K562 (cell line): Measurements from ENCODE around the gene SYTL2. TPM values are rescaled to one million over a fixed set of nuclear protein-coding genes. Genes with fewer than 3 reads are reported as not detected.
A peak's percentile ranks its signal among the peaks of the same experiment; 100 is the strongest.
"Not testable (repeated sequence)": the region's sequence is repeated elsewhere in the genome, so short reads cannot be mapped to it uniquely, and the experiment has no call there.

ENCODE experiments used
- ATAC-seq: fragments of 200-7000 bp; cut with Tn5 transposase; 3 replicates; pipeline ENCODE4 v1.9.1; 2020; ENCODE audit warnings: moderate library complexity
- BruUV-seq: library from RNA; stranded (reverse); fragments of 400-500 nt; replicated peaks from 2 replicates; lab custom pipeline; 2021; lab: Mats Ljungman, UMichigan
- CTCF ChIA-PET: fragments of 300-600 bp; formaldehyde crosslinking; extraction: SDS; loops from one replicate; lab custom pipeline; 2021; ENCODE audit warnings: low intra/inter-chr PET ratio; lab: Yijun Ruan, JAX
- POLR2A ChIA-PET: fragments of 300-600, 350-650 bp; sonication (Branson Sonifier 250); formaldehyde crosslinking; extraction: SDS; loops from one replicate; lab custom pipeline; 2021; ENCODE audit warnings: antibody characterized with exemption, inconsistent platforms; lab: Yijun Ruan, JAX
- DNase-seq, 4 experiments: peaks; one replicate each; pipeline versions ENCODE4 v3.0.0 to v3.0.0-alpha.2; 2011 to 2018; ENCODE audit warnings: low spot score in 3 of 4, mixed read lengths in 3 of 4; ENCODE audit errors: extremely low read depth in 1 of 4
- FAIRE-seq: peaks from 2 replicates; lab custom pipeline; 2011; peaks lifted over from hg19 to GRCh38; lab: Jason Lieb, UNC
- H2AFZ ChIP-seq: 2 replicates; pipeline ENCODE4 v1.6.0; 2011; ENCODE audit warnings: low read depth, low read length, control low read depth, inconsistent platforms
- H3K27ac ChIP-seq: fragments of 200-600 bp; 3 replicates; pipeline ENCODE4 v1.8.0; 2011; ENCODE audit warnings: low read depth, mild to moderate bottlenecking, control low read depth, inconsistent platforms, low read length, moderate library complexity, mixed read lengths; ENCODE audit errors: extremely low read depth
- H3K27me3 ChIP-seq, 2 experiments: fragments of 300-600 bp in 1 of 2; 2 replicates in 1 of 2; 3 replicates in 1 of 2; pipeline versions ENCODE4 v1.6.0 to v1.8.0; 2011; ENCODE audit warnings: inconsistent platforms in 2 of 2, low read length in 2 of 2, mild to moderate bottlenecking in 1 of 2, mixed read lengths in 1 of 2, moderate library complexity in 1 of 2; ENCODE audit not compliant: control insufficient read depth in 2 of 2, insufficient read depth in 2 of 2
- H3K36me3 ChIP-seq: fragments of 300-600 bp; 3 replicates; pipeline ENCODE4 v1.8.0; 2011; ENCODE audit warnings: mild to moderate bottlenecking, low read length, inconsistent platforms; ENCODE audit not compliant: control insufficient read depth, insufficient read depth
- H3K4me1 ChIP-seq, 2 experiments: fragments of 200-600 bp in 1 of 2; replicated peaks in 1 of 2; 2 replicates in 1 of 2; 3 replicates in 1 of 2; pipeline versions ENCODE4 v1.5.1 to v1.8.0; 2011; ENCODE audit warnings: inconsistent platforms in 2 of 2, low read length in 2 of 2, mild to moderate bottlenecking in 1 of 2, mixed read lengths in 1 of 2, moderate library complexity in 1 of 2; ENCODE audit not compliant: control insufficient read depth in 2 of 2, insufficient read depth in 2 of 2
- H3K4me2 ChIP-seq: 2 replicates; pipeline ENCODE4 v1.6.1; 2011; ENCODE audit warnings: low read length, control low read depth, inconsistent platforms, mixed read lengths; ENCODE audit not compliant: insufficient read depth
- H3K4me3 ChIP-seq: fragments of 200-600 bp; sonication (generic), shearing (Covaris generic); 2 replicates; pipeline ENCODE4 v1.5.1; 2016; ENCODE audit warnings: control low read depth, inconsistent platforms
- H3K79me2 ChIP-seq: fragments of 200-600 bp; 3 replicates; pipeline ENCODE4 v1.8.0; 2011; ENCODE audit warnings: low read length, inconsistent platforms; ENCODE audit not compliant: control insufficient read depth, insufficient read depth
- H3K9ac ChIP-seq, 2 experiments: 2 replicates each; pipeline versions ENCODE4 v1.6.0 to v1.6.1; 2011; ENCODE audit warnings: low read depth in 2 of 2, low read length in 2 of 2, control low read depth in 1 of 2, inconsistent platforms in 1 of 2, mild to moderate bottlenecking in 1 of 2, mixed read lengths in 1 of 2; ENCODE audit not compliant: insufficient read depth in 1 of 2
- H3K9me1 ChIP-seq: one replicate; pipeline ENCODE4 v1.6.0; 2011; ENCODE audit warnings: inconsistent platforms, mild to moderate bottlenecking, low read length, moderate library complexity; ENCODE audit not compliant: control insufficient read depth, insufficient read depth
- H3K9me3 ChIP-seq: replicated peaks from 2 replicates; pipeline ENCODE4 v1.5.1; 2011; ENCODE audit warnings: low read depth, low read length, inconsistent platforms; ENCODE audit not compliant: control insufficient read depth, insufficient read depth
- H4K20me1 ChIP-seq: replicated peaks from 2 replicates; pipeline ENCODE4 v1.6.1; 2011; ENCODE audit warnings: low read length, inconsistent platforms, mixed read lengths; ENCODE audit not compliant: control insufficient read depth, insufficient read depth
- CEBPB ChIP-seq: fragments of 450-650 bp; IDR thresholded peaks from 2 replicates; pipeline ENCODE4 v1.6.1; 2016; ENCODE audit warnings: missing genetic modification characterization, missing compliant biosample characterization
- CEBPG ChIP-seq, 3 experiments: fragments of 200-800 bp in 1 of 3; sonication (Bioruptor generic) in 1 of 3; sonication (generic) in 1 of 3; formaldehyde crosslinking in 1 of 3; IDR thresholded peaks in 2 of 3; conservative IDR thresholded peaks in 1 of 3; 2 replicates each; pipeline versions ENCODE4 v1.6.1 to v1.8.0; 2016 to 2022; ENCODE audit warnings: missing compliant biosample characterization in 2 of 3, missing genetic modification characterization in 2 of 3, mild to moderate bottlenecking in 1 of 3, missing genetic modification reagents in 1 of 3
- FOXJ3 ChIP-seq: sonication (generic); formaldehyde crosslinking; IDR thresholded peaks from 2 replicates; pipeline ENCODE4 v1.4.0; 2020; ENCODE audit warnings: mild to moderate bottlenecking, missing genetic modification reagents
- SMC3 ChIP-seq: conservative IDR thresholded peaks from 2 replicates; pipeline ENCODE4 v1.6.1; 2011; ENCODE audit warnings: low read depth, low read length, improper control_type of control experiment; ENCODE audit not compliant: insufficient read depth
- WGBS: fragments of 100-300 bp; shearing (Covaris generic); methylation state at CpG from one replicate; pipeline ENCODE4 v1.1.6; 2016; ENCODE audit warnings: low coverage, mixed read lengths; ENCODE audit not compliant: insufficient coverage; ENCODE audit errors: missing lambda C conversion rate; 5-methylcytosine and 5-hydroxymethylcytosine counted together
- in situ Hi-C: fragments of 300-500 bp; cut with MboI; formaldehyde crosslinking; loops from 4 replicates; pipeline ENCODE4 v1.15.0; 2018; ENCODE audit warnings: inconsistent platforms, mixed read lengths
- intact Hi-C: fragments of 100-400 bp; cut with micrococcal nuclease; formaldehyde crosslinking; loops from 2 replicates; pipeline ENCODE4 v1.14.2; 2022
- polyA plus RNA-seq, 8 experiments: library from polyadenylated mRNA; depleted of rRNA in 4 of 8; stranded (reverse) in 5 of 8; unstranded in 3 of 8; fragments of >200 nt; fragmentation: Nextera tagmentation in 2 of 8; fragmentation: Illumina TruSeq in 1 of 8; extraction: Ambion mirVana in 2 of 8; extraction: Trizol in 1 of 8; gene quantifications; 2 replicates each; pipeline versions ENCODE4 v1.2.1 to v1.2.3, GENCODE V29; 2011 to 2014; ENCODE audit warnings: inconsistent platforms in 1 of 8, missing spikeins in 1 of 8
- total RNA-seq, 7 experiments: library from RNA; depleted of rRNA in 6 of 7; stranded (reverse); fragments of >200 nt in 6 of 7; fragmentation: Illumina TruSeq in 2 of 7; extraction: Trizol in 2 of 7; gene quantifications; 2 replicates each; pipeline versions ENCODE4 v1.2.1 to v1.2.3, GENCODE V29; 2011 to 2021; ENCODE audit warnings: low replicate concordance in 1 of 7

Gene SYTL2
- total and polyA plus RNA-seq, 9 of the 15 experiments (the other 6 are each of a cell fraction or from before 2014, with no cell fraction given): 0.05 to 0.57 (median 0.35) TPM

DNA sequence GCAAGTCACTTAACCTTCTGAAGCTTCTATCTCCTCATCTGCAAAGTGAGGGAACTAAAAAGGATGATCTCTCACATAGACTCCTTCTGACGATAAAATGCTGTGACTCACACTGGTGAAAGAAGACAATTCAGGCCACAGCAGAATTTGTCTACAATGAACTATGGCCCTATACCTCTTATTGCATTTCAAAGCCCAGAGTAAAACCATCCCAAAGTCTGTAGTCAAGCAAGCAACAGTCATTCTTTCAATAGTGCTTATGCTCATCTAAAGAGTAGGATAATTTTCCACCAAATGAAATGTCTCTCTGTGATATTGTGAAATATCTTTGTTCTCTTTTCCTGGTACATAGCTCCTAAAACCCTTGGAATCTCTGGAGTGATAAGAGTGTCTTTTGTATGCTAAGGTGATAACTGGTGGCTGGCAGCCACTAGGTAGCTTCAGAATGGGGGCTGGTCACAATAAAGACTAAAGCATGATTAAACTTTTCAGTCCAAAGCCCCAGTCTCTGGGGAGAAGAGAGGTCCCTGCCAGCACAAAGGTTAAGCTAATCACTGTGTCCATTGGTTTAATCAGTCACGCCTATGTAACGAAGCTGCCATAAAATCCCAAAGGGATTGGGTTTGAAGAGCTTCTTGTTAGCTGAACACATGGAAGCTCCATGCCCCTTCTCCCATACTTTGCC lies 30.8 kb downstream of the SYTL2 start:
- TF ChIP-seq CEBPB (tag) (peak; percentile 26; the same call in 1 of the 2 replicates), SMC3 (no peak), FOXJ3 (no peak), CEBPG (CRISPR knock-in tag; IDR thresholded peaks at IDR 0.05) (no peak), CEBPG (tag; conservative IDR thresholded peaks at IDR 0.05 in 1 of 2, IDR thresholded peaks at IDR 0.05 in 1 of 2) (0 out of 4 replicates have a peak, but pooled peaks of 1 of the 2 experiments have one; percentile 17)
- H3K9ac ChIP-seq: no peak overlapping the region
- no peaks in the 10 kb centered on the region for H3K36me3 ChIP-seq
- ChIA-PET POLR2A (no interaction called here), CTCF (no interaction called here)
- WGBS: 0% methylated on average over 3 of the region's 3 CpGs
- no peak overlapping the region for H2AFZ ChIP-seq
- H3K4me2 ChIP-seq: no peak overlapping the region
- no peak for ATAC-seq
- no peak overlapping the region for H3K27ac ChIP-seq
- no peak for FAIRE-seq
- intact Hi-C loops: no loop called here
- in situ Hi-C loops: no loop called here
- BruUV-seq: no TSS peak
- no peaks in the 10 kb centered on the region for H3K4me1 ChIP-seq
- H3K79me2 ChIP-seq: no peaks in the 10 kb centered on the region
- no peaks in the 10 kb centered on the region for H3K27me3 ChIP-seq
- H3K9me1 ChIP-seq: no peaks in the 10 kb centered on the region
- DNase-seq: no peak
- H4K20me1 ChIP-seq: no peaks in the 10 kb centered on the region; the same call in 1 of the 2 replicates
- no peak overlapping the region for H3K4me3 ChIP-seq
- no peaks in the 10 kb centered on the region for H3K9me3 ChIP-seq

DNA sequence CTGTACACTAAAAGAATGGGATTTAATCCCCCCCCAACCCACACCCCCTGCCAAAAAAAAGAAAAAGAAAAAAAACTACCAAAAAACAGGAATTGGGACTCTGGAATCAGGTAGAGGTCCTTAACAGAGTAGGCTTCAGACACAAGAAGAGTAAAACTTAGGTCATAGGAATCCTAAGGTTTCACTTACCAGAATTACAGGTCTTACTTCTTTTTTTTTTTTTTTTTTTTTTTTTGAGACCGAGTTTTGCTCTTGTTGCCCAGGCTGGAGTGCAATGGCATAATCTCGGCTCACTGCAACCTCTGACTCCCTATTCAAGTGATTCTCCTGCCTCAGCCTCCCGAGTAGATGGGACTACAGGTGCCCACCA lies 33.4 kb downstream of the SYTL2 start:
- POLR2A ChIA-PET, H3K4me2 ChIP-seq, intact Hi-C loops, H3K36me3 ChIP-seq, H3K79me2 ChIP-seq, H3K27ac ChIP-seq, H4K20me1 ChIP-seq, CTCF ChIA-PET, H3K9me1 ChIP-seq, BruUV-seq, DNase-seq, H3K27me3 ChIP-seq, H3K9me3 ChIP-seq, in situ Hi-C loops, H3K4me1 ChIP-seq, FAIRE-seq, ATAC-seq, H3K4me3 ChIP-seq, H3K9ac ChIP-seq, H2AFZ ChIP-seq: not testable (repeated sequence)
- 0% methylated on average over 2 of the region's 3 CpGs for WGBS
